Stomach (tissue), 4 donors: ENCODE data around the gene CFAP54.

ENCODE experiments used
- EP300 ChIP-seq: sonication (generic); formaldehyde crosslinking; IDR thresholded peaks from one replicate; pipeline ENCODE4 v1.6.1; 2017; ENCODE audit warnings: antibody characterized with exemption
- POLR2A ChIP-seq, 4 donors: fragments of 450-650 bp; IDR thresholded peaks; one replicate each; pipeline ENCODE4 v1.6.1; 2016; ENCODE audit warnings: antibody characterized with exemption in 4 of 4, control low read depth in 2 of 4, mild to moderate bottlenecking in 1 of 4, moderate library complexity in 1 of 4
- POLR2AphosphoS5 ChIP-seq, 3 donors: sonication (generic); formaldehyde crosslinking; IDR thresholded peaks; one replicate each; pipeline ENCODE4 v1.6.1; 2016; ENCODE audit warnings: antibody characterized with exemption in 3 of 3
- TF ChIP-seq, protein P1 (sequence below), 7 experiments: fragments of 450-650 bp in 4 of 7; fragments of 200-600 bp in 3 of 7; sonication (generic) in 3 of 7; IDR thresholded peaks; one replicate each; pipeline ENCODE4 v1.5.1; 2016 to 2019; ENCODE audit warnings: antibody characterized with exemption in 7 of 7, control low read depth in 2 of 7, mild to moderate bottlenecking in 1 of 7

DNA sequence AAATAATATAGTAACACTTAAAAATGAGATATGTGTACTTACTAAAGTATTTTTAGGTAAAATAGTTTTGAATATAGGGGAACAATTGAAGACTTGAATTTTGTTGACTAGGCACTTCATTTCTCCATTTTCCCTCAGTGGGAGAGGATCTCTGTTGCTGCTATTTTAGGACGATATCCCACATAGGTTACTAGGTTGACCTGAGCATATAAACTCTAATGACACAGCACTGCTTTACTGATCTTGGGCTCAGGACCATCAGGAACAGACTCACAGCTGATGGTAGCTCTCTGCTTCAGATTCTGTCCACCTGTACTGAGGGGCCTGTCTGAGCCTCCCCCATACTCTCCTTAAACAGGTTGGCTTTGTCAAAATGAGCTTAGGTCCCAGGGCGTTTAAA lies 423.6 kb downstream of the CFAP54 start:
- TF ChIP-seq EP300 (no peak), POLR2AphosphoS5 (IDR thresholded peaks at IDR 0.05) (no peak), POLR2A (IDR thresholded peaks at IDR 0.05) (no peak)
- TF ChIP-seq, protein P1, sequence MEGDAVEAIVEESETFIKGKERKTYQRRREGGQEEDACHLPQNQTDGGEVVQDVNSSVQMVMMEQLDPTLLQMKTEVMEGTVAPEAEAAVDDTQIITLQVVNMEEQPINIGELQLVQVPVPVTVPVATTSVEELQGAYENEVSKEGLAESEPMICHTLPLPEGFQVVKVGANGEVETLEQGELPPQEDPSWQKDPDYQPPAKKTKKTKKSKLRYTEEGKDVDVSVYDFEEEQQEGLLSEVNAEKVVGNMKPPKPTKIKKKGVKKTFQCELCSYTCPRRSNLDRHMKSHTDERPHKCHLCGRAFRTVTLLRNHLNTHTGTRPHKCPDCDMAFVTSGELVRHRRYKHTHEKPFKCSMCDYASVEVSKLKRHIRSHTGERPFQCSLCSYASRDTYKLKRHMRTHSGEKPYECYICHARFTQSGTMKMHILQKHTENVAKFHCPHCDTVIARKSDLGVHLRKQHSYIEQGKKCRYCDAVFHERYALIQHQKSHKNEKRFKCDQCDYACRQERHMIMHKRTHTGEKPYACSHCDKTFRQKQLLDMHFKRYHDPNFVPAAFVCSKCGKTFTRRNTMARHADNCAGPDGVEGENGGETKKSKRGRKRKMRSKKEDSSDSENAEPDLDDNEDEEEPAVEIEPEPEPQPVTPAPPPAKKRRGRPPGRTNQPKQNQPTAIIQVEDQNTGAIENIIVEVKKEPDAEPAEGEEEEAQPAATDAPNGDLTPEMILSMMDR (IDR thresholded peaks at IDR 0.05) = no peak
